K562 (cell line): ENCODE measurements around the gene GAMT. TPM values are rescaled to one million over a fixed set of nuclear protein-coding genes. Genes with fewer than 3 reads are reported as not detected.

Source experiments
- CBFA2T3 ChIP-seq: fragments of 450-650 bp; IDR thresholded peaks from 2 replicates; pipeline ENCODE4 v1.6.1; 2017
- ESRRB ChIP-seq: fragments of 250-450 bp; sonication (Bioruptor Pico); IDR thresholded peaks from 2 replicates; pipeline ENCODE4 v1.5.0; 2020; ENCODE audit warnings: mild to moderate bottlenecking, moderate library complexity, borderline replicate concordance
- KDM1A ChIP-seq, 2 experiments: fragments of 450-650 bp; IDR thresholded peaks; 2 replicates each; pipeline ENCODE4 v1.6.1; 2016; ENCODE audit warnings: mild to moderate bottlenecking in 2 of 2
- NCOA1 ChIP-seq: fragments of 450-650 bp; IDR thresholded peaks from 2 replicates; pipeline ENCODE4 v1.6.1; 2016; ENCODE audit warnings: low read depth
- NR4A1 ChIP-seq, 2 experiments: fragments of 250-450 bp in 1 of 2; fragments of 450-650 bp in 1 of 2; sonication (Bioruptor Pico) in 1 of 2; IDR thresholded peaks; 2 replicates each; pipeline versions ENCODE4 v1.4.0 to v1.6.1; 2016 to 2020; ENCODE audit warnings: mild to moderate bottlenecking in 2 of 2, missing compliant biosample characterization in 1 of 2, missing genetic modification characterization in 1 of 2, moderate library complexity in 1 of 2
- PHF8 ChIP-seq: fragments of 200-600 bp; sonication (generic); IDR thresholded peaks from 2 replicates; pipeline ENCODE4 v1.6.1; 2012; ENCODE audit warnings: mixed run types, mild to moderate bottlenecking, inconsistent platforms, low read length, moderate library complexity, borderline replicate concordance
- PML ChIP-seq: IDR thresholded peaks from 2 replicates; pipeline ENCODE4 v1.6.1; 2012; ENCODE audit warnings: low read length, inconsistent platforms
- SREBF2 ChIP-seq: sonication (generic); formaldehyde crosslinking; IDR thresholded peaks from 2 replicates; pipeline ENCODE4 v1.4.0; 2020; ENCODE audit warnings: mild to moderate bottlenecking, missing genetic modification reagents
- SRSF7 ChIP-seq: fragments of 200-400 bp; formaldehyde crosslinking; optimal IDR thresholded peaks from 2 replicates; pipeline ENCODE3; 2017; ENCODE audit warnings: mild to moderate bottlenecking, low read depth, low read length
- TBP ChIP-seq: optimal IDR thresholded peaks from 2 replicates; pipeline ENCODE3; 2011; ENCODE audit warnings: low read depth, low read length, improper control_type of control experiment
- ZFPM2 ChIP-seq: fragments of 250-450 bp; sonication (Bioruptor Pico); IDR thresholded peaks from 2 replicates; pipeline ENCODE4 v1.5.1; 2022; ENCODE audit warnings: mild to moderate bottlenecking
- ZNF184 ChIP-seq: sonication (generic); formaldehyde crosslinking; IDR thresholded peaks from 2 replicates; pipeline ENCODE4 v1.5.0; 2020; ENCODE audit warnings: missing genetic modification reagents
- ZNF217 ChIP-seq: sonication (generic); formaldehyde crosslinking; IDR thresholded peaks from 2 replicates; pipeline ENCODE4 v1.8.0; 2022; ENCODE audit warnings: mild to moderate bottlenecking, missing genetic modification reagents
- ZNF253 ChIP-seq: fragments of 250-450 bp; sonication (Bioruptor Pico); conservative IDR thresholded peaks from 2 replicates; pipeline ENCODE4 v1.6.1; 2021; ENCODE audit warnings: mild to moderate bottlenecking
- ZNF274 ChIP-seq: IDR thresholded peaks from 2 replicates; pipeline ENCODE4 v1.6.1; 2011; ENCODE audit warnings: low read depth, mild to moderate bottlenecking, low read length, moderate library complexity, borderline replicate concordance
- polyA plus RNA-seq, 8 experiments: library from polyadenylated mRNA; depleted of rRNA in 4 of 8; stranded (reverse) in 5 of 8; unstranded in 3 of 8; fragments of >200 nt; fragmentation: Nextera tagmentation in 2 of 8; fragmentation: Illumina TruSeq in 1 of 8; extraction: Ambion mirVana in 2 of 8; extraction: Trizol in 1 of 8; gene quantifications; 2 replicates each; pipeline versions ENCODE4 v1.2.1 to v1.2.3, GENCODE V29; 2011 to 2014; ENCODE audit warnings: inconsistent platforms in 1 of 8, missing spikeins in 1 of 8
- total RNA-seq, 7 experiments: library from RNA; depleted of rRNA in 6 of 7; stranded (reverse); fragments of >200 nt in 6 of 7; fragmentation: Illumina TruSeq in 2 of 7; extraction: Trizol in 2 of 7; gene quantifications; 2 replicates each; pipeline versions ENCODE4 v1.2.1 to v1.2.3, GENCODE V29; 2011 to 2021; ENCODE audit warnings: low replicate concordance in 1 of 7
- TF ChIP-seq, protein P1 (sequence below): fragments of 250-450 bp; sonication (Bioruptor Pico); IDR thresholded peaks from 2 replicates; pipeline ENCODE4 v1.8.0; 2022; ENCODE audit warnings: inconsistent platforms
- TF ChIP-seq, protein P2 (sequence below): sonication (generic); formaldehyde crosslinking; IDR thresholded peaks from 2 replicates; pipeline ENCODE4 v1.8.1; 2023; ENCODE audit warnings: mild to moderate bottlenecking, missing genetic modification reagents, moderate library complexity
- TF ChIP-seq, protein P3 (sequence below): fragments of 450-650 bp; IDR thresholded peaks from 2 replicates; pipeline ENCODE4 v1.6.1; 2016; ENCODE audit warnings: missing biosample characterization, missing genetic modification characterization
- TF ChIP-seq, protein P4 (sequence below): fragments of 250-450 bp; sonication (Bioruptor Pico); IDR thresholded peaks from 2 replicates; pipeline ENCODE4 v1.6.1; 2021; ENCODE audit warnings: mild to moderate bottlenecking
- TF ChIP-seq, protein P5 (sequence below): sonication (generic); formaldehyde crosslinking; IDR thresholded peaks from 2 replicates; pipeline ENCODE4 v1.5.0; 2020; ENCODE audit warnings: missing genetic modification reagents
- TF ChIP-seq, protein P6 (sequence below): fragments of 250-450 bp; sonication (Bioruptor Pico); IDR thresholded peaks from 2 replicates; pipeline ENCODE4 v1.8.0; 2022; ENCODE audit warnings: inconsistent platforms, mild to moderate bottlenecking, moderate library complexity, borderline replicate concordance

The GAMT gene
- total and polyA plus RNA-seq, 9 of the 15 experiments (the other 6 are each of a cell fraction or from before 2014, with no cell fraction given) = 1.3 to 35.3 (median 27.2) TPM

DNA sequence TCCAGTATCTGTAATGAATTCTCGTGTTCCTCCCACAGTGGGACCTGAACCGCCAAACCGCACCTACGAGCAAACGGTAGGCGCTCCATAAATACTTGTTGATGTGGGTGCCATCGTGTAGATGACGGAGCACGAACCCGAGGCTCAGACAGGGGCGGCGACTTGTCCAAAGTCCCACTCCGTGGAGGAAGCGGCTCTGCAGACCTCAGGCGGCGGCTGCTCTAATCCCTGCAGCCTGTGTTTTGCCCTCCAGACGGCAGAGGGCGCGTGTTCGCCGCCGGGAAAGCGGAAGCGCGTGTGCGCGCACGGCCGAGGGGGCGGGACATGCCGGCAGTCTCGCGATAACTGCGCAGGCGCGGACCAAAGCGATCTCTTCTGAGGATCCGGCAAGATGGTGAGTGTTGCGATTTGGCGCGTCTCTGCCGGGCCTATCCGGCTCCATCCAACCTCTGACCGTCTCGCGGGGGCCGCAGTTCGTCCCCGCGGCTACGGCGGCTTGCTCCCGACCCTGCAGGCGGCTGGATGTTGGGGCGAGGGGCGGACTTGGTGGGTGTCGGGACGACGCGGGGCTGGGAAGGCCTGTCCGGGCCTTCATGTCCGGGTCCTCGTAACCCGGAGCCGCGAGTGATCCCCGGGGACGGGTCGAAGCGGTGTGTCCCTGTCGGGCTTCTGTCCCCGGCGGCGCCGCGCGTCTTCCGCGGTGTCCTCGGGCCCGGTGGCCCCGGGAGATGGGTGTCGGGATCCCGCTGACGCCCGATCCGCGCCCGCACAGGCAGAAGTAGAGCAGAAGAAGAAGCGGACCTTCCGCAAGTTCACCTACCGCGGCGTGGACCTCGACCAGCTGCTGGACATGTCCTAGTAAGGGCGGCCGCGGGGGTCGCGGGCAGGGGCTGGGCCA is 36.9 kb upstream of the GAMT start, which contains the start of gene RPS15 (continued):
- TF ChIP-seq, protein P1, sequence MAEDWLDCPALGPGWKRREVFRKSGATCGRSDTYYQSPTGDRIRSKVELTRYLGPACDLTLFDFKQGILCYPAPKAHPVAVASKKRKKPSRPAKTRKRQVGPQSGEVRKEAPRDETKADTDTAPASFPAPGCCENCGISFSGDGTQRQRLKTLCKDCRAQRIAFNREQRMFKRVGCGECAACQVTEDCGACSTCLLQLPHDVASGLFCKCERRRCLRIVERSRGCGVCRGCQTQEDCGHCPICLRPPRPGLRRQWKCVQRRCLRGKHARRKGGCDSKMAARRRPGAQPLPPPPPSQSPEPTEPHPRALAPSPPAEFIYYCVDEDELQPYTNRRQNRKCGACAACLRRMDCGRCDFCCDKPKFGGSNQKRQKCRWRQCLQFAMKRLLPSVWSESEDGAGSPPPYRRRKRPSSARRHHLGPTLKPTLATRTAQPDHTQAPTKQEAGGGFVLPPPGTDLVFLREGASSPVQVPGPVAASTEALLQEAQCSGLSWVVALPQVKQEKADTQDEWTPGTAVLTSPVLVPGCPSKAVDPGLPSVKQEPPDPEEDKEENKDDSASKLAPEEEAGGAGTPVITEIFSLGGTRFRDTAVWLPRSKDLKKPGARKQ (CRISPR knock-in tag) = no peak
- TF ChIP-seq TBP (peak; percentile 98), ZNF184 (CRISPR knock-in tag) (no peak), ZNF217 (CRISPR knock-in tag) (no peak), KDM1A (IDR thresholded peaks at IDR 0.05) (no peak), NR4A1 (CRISPR knock-in tag; IDR thresholded peaks at IDR 0.05) (no peak), NR4A1 (tag; IDR thresholded peaks at IDR 0.05) (no peak), NCOA1 (peak; percentile 35; the same call in 1 of the 2 replicates), SRSF7 (peak; percentile 54), ESRRB (no peak), CBFA2T3 (no peak; the same call in 1 of the 2 replicates), SREBF2 (CRISPR knock-in tag) (no peak), ZFPM2 (CRISPR knock-in tag) (no peak), ZNF253 (CRISPR knock-in tag) (no peak), ZNF274 (no peak), PHF8 (peak; percentile 97), PML (peak; percentile 86; the same call in 1 of the 2 replicates)
- TF ChIP-seq, protein P2, sequence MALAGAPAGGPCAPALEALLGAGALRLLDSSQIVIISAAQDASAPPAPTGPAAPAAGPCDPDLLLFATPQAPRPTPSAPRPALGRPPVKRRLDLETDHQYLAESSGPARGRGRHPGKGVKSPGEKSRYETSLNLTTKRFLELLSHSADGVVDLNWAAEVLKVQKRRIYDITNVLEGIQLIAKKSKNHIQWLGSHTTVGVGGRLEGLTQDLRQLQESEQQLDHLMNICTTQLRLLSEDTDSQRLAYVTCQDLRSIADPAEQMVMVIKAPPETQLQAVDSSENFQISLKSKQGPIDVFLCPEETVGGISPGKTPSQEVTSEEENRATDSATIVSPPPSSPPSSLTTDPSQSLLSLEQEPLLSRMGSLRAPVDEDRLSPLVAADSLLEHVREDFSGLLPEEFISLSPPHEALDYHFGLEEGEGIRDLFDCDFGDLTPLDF (CRISPR knock-in tag) = peak; percentile 85; the same call in 1 of the 2 replicates
- TF ChIP-seq, protein P3, sequence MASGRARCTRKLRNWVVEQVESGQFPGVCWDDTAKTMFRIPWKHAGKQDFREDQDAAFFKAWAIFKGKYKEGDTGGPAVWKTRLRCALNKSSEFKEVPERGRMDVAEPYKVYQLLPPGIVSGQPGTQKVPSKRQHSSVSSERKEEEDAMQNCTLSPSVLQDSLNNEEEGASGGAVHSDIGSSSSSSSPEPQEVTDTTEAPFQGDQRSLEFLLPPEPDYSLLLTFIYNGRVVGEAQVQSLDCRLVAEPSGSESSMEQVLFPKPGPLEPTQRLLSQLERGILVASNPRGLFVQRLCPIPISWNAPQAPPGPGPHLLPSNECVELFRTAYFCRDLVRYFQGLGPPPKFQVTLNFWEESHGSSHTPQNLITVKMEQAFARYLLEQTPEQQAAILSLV (tag) = no peak
- TF ChIP-seq, protein P4, sequence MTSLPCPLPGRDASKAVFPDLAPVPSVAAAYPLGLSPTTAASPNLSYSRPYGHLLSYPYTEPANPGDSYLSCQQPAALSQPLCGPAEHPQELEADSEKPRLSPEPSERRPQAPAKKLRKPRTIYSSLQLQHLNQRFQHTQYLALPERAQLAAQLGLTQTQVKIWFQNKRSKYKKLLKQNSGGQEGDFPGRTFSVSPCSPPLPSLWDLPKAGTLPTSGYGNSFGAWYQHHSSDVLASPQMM (CRISPR knock-in tag) = no peak
- TF ChIP-seq, protein P5, sequence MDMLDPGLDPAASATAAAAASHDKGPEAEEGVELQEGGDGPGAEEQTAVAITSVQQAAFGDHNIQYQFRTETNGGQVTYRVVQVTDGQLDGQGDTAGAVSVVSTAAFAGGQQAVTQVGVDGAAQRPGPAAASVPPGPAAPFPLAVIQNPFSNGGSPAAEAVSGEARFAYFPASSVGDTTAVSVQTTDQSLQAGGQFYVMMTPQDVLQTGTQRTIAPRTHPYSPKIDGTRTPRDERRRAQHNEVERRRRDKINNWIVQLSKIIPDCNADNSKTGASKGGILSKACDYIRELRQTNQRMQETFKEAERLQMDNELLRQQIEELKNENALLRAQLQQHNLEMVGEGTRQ = no peak
- TF ChIP-seq, protein P6, sequence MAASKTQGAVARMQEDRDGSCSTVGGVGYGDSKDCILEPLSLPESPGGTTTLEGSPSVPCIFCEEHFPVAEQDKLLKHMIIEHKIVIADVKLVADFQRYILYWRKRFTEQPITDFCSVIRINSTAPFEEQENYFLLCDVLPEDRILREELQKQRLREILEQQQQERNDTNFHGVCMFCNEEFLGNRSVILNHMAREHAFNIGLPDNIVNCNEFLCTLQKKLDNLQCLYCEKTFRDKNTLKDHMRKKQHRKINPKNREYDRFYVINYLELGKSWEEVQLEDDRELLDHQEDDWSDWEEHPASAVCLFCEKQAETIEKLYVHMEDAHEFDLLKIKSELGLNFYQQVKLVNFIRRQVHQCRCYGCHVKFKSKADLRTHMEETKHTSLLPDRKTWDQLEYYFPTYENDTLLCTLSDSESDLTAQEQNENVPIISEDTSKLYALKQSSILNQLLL = no peak
